Measurements from ENCODE around the gene CAPRIN1. TPM values are rescaled to one million over a fixed set of nuclear protein-coding genes. Genes with fewer than 3 reads are reported as not detected.
"Not testable (repeated sequence)": the region's sequence is repeated elsewhere in the genome, so short reads cannot be mapped to it uniquely, and the experiment has no call there.

The CAPRIN1 gene
- total RNA-seq, 2 experiments from 2014 or later, result 219 to 235 TPM

DNA sequence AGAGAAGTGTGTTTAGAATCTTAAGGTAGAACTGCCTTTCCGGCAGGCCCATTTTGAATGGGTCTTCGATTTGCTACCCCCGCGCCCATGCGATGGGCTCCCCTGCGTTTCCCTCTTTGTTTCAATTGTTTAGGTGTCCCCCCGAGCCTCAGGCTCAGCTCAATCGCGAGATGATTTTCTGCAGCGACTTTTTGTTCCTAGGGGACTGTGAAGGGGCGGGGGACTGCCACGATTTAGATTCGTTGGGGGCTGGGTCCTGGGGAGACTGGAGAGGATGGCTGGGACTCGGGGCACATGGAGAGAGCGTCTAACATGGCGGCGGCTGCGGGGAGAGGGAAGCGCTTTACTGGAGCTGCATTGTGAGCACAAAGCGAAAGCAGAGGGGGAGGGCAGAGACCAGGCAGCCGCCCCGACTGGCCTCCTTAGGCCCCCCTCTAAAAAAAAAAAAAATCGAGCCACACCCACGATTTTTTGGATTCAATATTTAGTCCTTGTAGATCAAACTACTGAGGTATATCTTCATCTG, 1.7 kb downstream of the CAPRIN1 start:
- ATAC-seq (peak; percentile 63), DNase-seq (peak; percentile 90)
- ChIA-PET POLR2A (interaction anchor here (0.8 to 2.6 kb wide), 4 partner anchors 9 to 52 kb away, joined by 3 to 14 read pairs (median 5); partner anchors contain the start of gene NAT10), CTCF (no interaction called here)
- H3K9me3 Mint-ChIP-seq (ENCODE audit: insufficient read depth), result no peaks in the 10 kb centered on the region
- peak overlapping the region; percentile 100 for H3K4me3 Mint-ChIP-seq
- peaks cover 29% of the 10 kb centered on the region for H3K36me3 Mint-ChIP-seq (ENCODE audit: low read depth)
- peak overlapping the region; percentile 99 for H3K27ac Mint-ChIP-seq
- no peaks in the 10 kb centered on the region for H3K27me3 Mint-ChIP-seq (ENCODE audit: low read depth)
- peaks cover 31% of the 10 kb centered on the region for H3K4me1 Mint-ChIP-seq (ENCODE audit: low read depth)

DNA sequence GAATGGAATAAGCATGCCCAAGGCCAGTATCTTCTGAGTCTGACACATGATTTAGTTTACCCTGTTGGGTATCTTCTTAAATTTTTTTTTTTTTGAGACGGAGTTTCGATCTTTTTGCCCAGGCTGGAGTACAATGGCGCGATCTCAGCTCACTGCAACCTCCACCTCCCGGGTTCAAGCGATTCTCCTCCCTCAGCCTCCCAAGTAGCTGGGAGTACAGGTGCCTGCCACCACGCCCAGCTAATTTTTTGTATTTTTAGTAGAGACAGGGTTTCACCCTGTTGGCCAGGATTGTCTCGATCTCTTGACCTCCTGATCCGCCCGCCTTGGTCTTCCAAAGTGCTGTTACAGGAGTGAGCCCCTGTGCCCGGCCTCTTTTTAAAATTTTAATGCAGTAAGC, 2.8 kb downstream of the CAPRIN1 start:
- Mint-ChIP-seq H3K4me3 (peak overlapping the region; percentile 100), H3K4me1 (ENCODE audit: low read depth) (peaks cover 41% of the 10 kb centered on the region), H3K36me3 (ENCODE audit: low read depth) (peaks cover 39% of the 10 kb centered on the region)
- ATAC-seq; H3K9me3 Mint-ChIP-seq (ENCODE audit: insufficient read depth); H3K27ac Mint-ChIP-seq; H3K27me3 Mint-ChIP-seq (ENCODE audit: low read depth); CTCF ChIA-PET; DNase-seq: not testable (repeated sequence)
- POLR2A ChIA-PET, result interaction anchor here (2.6 kb wide), 1 partner anchor 8 kb away, joined by 14 read pairs; no protein-coding TSS in a partner anchor

DNA sequence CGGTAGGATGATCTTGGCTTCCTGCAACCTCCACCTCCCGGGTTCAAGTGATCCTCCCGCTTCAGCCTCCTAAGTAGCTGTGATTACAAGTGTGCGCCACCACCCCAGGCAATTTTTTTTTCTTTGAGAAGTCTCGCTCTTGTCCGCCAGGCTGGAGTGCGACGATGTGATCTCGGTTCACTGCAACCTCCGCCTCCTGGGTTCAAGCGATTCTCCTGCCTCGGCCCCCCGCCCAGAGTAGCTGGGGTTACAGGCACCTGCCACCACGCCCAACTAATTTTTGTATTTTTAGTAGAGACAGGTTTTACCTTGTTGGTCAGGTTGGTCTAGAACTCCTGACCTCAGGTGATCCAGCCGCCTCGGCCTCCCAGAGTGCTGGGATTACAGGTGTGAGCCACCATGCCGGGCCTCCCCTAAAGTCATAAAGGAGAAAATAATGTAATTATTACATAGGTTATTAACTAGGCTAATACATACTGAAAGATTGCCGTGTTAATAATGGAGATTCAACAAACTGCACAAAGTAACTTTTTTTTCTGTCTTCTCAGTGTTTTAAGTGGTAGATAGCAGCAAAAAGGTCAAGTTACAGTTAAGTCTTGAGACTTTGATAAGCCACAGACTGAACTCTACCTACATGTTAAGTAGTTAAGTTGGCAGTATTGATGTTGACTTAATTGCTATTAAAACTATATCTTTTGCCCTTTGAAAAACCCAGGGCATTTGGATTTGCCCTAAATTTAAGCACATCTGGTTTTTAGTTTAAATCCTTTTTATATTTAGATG, 3.9 kb downstream of the CAPRIN1 start:
- Mint-ChIP-seq H3K27ac (no peak overlapping the region), H3K4me1 (ENCODE audit: low read depth) (peaks cover 43% of the 10 kb centered on the region), H3K27me3 (ENCODE audit: low read depth) (no peaks in the 10 kb centered on the region), H3K9me3 (ENCODE audit: insufficient read depth) (no peaks in the 10 kb centered on the region), H3K36me3 (ENCODE audit: low read depth) (peaks cover 43% of the 10 kb centered on the region), H3K4me3 (peak overlapping the region; percentile 31)
- CTCF ChIA-PET, result interaction anchor here (2.5 kb wide), 1 partner anchor 59 kb away, joined by 7 read pairs; no protein-coding TSS in a partner anchor
- POLR2A ChIA-PET, result interaction anchor here (0.7 to 1.2 kb wide), 2 partner anchors 19 to 41 kb away, joined by 3 read pairs; no protein-coding TSS in a partner anchor
- DNase-seq, result no peak
- no peak for ATAC-seq

DNA sequence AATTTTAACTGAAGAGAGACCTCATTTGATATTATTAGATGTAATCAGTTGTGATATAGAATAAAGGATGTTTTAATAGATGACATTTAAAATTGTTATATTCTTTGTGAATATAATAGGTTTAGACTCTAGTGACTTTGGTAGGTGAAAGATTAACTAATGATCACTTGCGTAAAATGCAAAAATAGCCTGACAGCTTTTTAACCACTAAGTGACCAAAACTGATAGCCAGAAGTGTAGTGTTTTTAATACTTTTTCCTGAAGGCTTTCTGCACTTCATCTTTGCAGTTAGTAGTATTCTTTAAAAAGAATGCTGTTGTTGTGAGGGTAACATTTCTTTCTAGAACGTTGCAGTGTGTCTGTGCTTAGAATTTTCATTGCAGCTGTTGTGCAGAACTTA, 5.1 kb downstream of the CAPRIN1 start:
- ATAC-seq, result no peak
- DNase-seq, result no peak
- Mint-ChIP-seq H3K27me3 (ENCODE audit: low read depth) (no peaks in the 10 kb centered on the region), H3K36me3 (ENCODE audit: low read depth) (peaks cover 45% of the 10 kb centered on the region), H3K9me3 (ENCODE audit: insufficient read depth) (no peaks in the 10 kb centered on the region), H3K4me3 (no peak overlapping the region), H3K4me1 (ENCODE audit: low read depth) (peaks cover 41% of the 10 kb centered on the region), H3K27ac (no peak overlapping the region)
- ChIA-PET CTCF (interaction anchor here (1.8 to 2.5 kb wide), 3 partner anchors 58 to 69 kb away, joined by 3 to 7 read pairs (median 5); no protein-coding TSS in a partner anchor), POLR2A (interaction anchor here (1.1 to 1.2 kb wide), 2 partner anchors 39 to 49 kb away, joined by 3 to 4 read pairs; partner anchors contain the start of gene NAT10)

DNA sequence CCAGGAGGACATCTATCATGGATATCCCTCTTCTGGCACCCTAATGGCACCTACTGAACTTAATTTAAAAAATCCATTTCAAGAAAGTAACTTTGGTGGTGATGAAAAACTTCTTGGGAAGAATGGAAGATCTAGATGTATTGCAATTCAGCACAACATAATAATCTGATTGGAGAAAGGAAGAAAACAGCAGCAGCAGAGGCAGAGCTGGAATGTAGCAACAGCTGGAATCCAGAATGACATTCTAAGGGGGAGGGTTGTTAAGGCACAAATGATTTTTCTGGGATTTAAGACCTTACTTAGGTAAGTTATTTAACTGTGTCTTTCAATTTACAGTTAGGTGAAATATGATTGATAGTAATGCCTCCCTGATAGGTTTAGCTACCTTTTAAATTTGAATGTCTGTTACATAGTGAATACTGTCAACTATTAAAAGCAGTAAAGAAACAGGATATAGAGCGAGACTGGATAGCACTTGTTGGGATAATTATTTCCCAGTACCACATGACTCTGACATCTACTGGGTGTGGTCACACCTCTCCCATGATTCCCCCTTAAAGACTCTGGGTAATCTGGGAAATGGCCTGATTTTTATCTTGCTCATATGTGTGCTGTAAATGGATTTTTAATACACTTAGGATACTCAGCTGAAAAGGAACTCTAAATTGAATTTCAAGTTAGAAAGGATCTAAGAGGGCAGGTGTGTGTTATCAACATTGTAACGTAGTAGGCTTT, 11.7 kb downstream of the CAPRIN1 start:
- ChIA-PET POLR2A (interaction anchor here (4.0 kb wide), 1 partner anchor 10 kb away, joined by 14 read pairs; no protein-coding TSS in a partner anchor), CTCF (interaction anchor here (0.6 to 1.1 kb wide), 3 partner anchors 8 to 67 kb away, joined by 3 to 4 read pairs (median 3); no protein-coding TSS in a partner anchor)
- Mint-ChIP-seq H3K4me1 (ENCODE audit: low read depth) (peaks cover 53% of the 10 kb centered on the region), H3K9me3 (ENCODE audit: insufficient read depth) (no peaks in the 10 kb centered on the region), H3K27me3 (ENCODE audit: low read depth) (no peaks in the 10 kb centered on the region), H3K27ac (peak overlapping the region; percentile 44), H3K36me3 (ENCODE audit: low read depth) (peaks cover 50% of the 10 kb centered on the region), H3K4me3 (no peak overlapping the region)
- DNase-seq (no peak), ATAC-seq (no peak)

DNA sequence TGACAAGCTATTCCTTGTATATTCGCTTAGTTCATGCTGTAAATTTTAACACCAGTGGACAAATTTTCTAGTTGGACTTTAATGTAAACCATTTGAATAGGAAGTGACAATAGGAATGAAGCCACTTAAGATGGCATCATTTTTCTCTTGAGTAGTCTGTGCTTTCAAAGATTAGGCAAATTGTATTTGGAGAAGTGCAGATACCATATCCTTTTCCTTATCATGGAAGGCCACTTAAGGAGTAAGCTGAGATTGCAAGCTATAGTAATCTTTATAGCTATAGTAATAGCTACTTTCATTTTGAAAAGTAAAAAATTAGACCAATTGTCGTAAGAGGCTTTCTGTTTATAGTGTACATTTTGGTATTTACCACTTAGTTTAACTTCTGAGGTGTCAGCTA, 12.8 kb downstream of the CAPRIN1 start:
- Mint-ChIP-seq H3K9me3 (ENCODE audit: insufficient read depth) (no peaks in the 10 kb centered on the region), H3K27me3 (ENCODE audit: low read depth) (no peaks in the 10 kb centered on the region), H3K4me1 (ENCODE audit: low read depth) (peaks cover 43% of the 10 kb centered on the region), H3K27ac (no peak overlapping the region), H3K36me3 (ENCODE audit: low read depth) (peaks cover 40% of the 10 kb centered on the region), H3K4me3 (no peak overlapping the region)
- ATAC-seq (no peak), DNase-seq (no peak)
- ChIA-PET CTCF (no interaction called here), POLR2A (interaction anchor here (4.0 kb wide), 1 partner anchor 11 kb away, joined by 14 read pairs; no protein-coding TSS in a partner anchor)

DNA sequence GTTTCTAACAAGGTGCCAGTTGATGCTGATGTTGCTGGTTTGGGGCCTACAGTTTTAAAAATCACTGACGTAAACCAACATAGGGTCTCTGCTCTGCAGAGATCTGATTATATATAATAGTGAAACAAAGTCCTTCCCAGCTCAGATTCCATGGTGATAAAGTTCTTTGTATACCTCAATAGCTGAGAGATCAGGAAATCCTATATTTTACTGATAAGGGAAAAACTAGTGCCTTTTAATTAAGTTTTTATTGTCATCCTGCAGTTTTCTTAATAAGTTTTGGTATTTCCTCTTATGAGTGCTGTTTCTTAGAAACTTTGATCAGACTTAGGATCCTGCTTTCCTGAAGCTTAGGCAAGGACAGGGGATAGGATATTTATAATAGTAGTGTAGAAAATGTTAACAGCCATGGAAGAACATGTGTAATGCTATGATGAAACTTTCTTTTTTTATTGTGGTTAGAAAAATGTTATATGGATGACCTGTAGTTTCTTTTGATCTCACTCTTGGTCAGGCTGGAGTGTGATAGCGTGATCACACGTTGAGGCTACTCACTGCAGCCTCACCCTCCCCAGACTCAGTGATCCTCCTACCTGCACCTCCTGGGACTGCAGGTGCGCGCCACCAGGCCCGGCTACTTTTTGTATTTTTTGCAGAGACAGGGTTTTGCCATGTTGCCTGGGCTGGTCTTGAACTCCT, 14.1 kb downstream of the CAPRIN1 start:
- ChIA-PET CTCF (interaction anchor here (1.3 kb wide), 1 partner anchor 10 kb away, joined by 4 read pairs; no protein-coding TSS in a partner anchor), POLR2A (no interaction called here)
- H3K27me3 Mint-ChIP-seq (ENCODE audit: low read depth), result no peaks in the 10 kb centered on the region
- H3K4me3 Mint-ChIP-seq, result no peak overlapping the region
- H3K9me3 Mint-ChIP-seq (ENCODE audit: insufficient read depth), result no peaks in the 10 kb centered on the region
- no peak overlapping the region for H3K27ac Mint-ChIP-seq
- ATAC-seq, result no peak
- H3K4me1 Mint-ChIP-seq (ENCODE audit: low read depth), result peaks cover 42% of the 10 kb centered on the region
- H3K36me3 Mint-ChIP-seq (ENCODE audit: low read depth), result peaks cover 41% of the 10 kb centered on the region
- no peak for DNase-seq

DNA sequence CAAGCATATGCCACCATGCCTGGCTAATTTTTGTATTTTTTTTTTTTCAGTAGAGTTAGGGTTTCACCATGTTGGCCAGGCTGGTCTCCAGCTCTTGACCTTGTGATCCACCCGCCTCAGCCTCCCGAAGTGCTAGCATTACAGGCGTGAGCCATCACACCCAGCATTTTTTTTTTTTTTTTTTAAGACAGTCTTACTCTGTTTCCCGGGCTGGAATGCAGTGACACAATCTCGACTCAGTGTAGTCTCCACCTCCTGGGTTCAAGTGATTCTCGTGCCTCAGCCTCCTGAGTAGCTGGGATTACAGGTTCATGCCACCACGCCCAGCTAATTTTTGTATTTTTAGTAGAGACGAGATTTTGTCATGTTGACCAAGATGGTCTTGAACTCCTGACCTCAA, 15.2 kb downstream of the CAPRIN1 start:
- Mint-ChIP-seq H3K4me1 (ENCODE audit: low read depth) (peaks cover 45% of the 10 kb centered on the region), H3K36me3 (ENCODE audit: low read depth) (peaks cover 49% of the 10 kb centered on the region)
- H3K9me3 Mint-ChIP-seq (ENCODE audit: insufficient read depth); POLR2A ChIA-PET; DNase-seq; H3K27ac Mint-ChIP-seq; ATAC-seq; H3K4me3 Mint-ChIP-seq; H3K27me3 Mint-ChIP-seq (ENCODE audit: low read depth): not testable (repeated sequence)
- CTCF ChIA-PET, result interaction anchor here (1.3 kb wide), 1 partner anchor 9 kb away, joined by 4 read pairs; no protein-coding TSS in a partner anchor

DNA sequence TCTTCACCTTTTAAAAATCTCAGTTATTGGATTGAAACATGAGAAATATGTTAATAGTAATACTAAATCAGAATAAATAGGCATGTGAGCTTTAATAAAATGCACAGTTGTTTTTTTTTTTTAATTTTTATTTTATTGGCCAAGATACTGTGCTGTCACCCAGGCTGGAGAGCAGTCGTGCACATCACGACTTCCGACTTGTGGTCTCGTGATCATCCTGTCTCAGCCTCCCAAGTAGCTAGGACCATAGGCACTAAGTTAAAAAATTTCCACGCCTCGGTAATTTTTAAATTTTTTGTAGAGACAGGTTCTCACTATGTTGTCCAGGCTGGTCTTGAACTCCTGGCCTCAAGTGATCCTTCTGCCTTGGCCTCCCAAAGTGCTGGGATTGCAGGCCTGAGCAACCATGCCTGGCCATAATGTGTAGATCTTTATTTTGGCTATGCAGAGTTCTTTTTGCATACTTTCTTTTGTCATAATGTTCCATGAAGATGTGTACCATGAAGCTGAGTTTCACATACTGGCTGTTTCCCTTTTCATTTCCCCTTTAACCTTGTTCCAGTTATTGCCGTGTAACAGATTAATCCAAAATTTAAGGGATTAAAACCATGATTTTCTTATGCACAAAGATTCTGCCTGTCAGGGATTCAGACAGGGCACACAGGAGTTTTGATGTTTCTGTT, 16.0 kb downstream of the CAPRIN1 start:
- ATAC-seq, result no peak
- Mint-ChIP-seq H3K4me3 (no peak overlapping the region), H3K27ac (peak overlapping the region; percentile 52), H3K4me1 (ENCODE audit: low read depth) (peaks cover 42% of the 10 kb centered on the region), H3K9me3 (ENCODE audit: insufficient read depth) (no peaks in the 10 kb centered on the region), H3K27me3 (ENCODE audit: low read depth) (no peaks in the 10 kb centered on the region), H3K36me3 (ENCODE audit: low read depth) (peaks cover 50% of the 10 kb centered on the region)
- ChIA-PET POLR2A (no interaction called here), CTCF (interaction anchor here (0.6 to 0.8 kb wide), 2 partner anchors 31 to 71 kb away, joined by 3 read pairs; no protein-coding TSS in a partner anchor)
- DNase-seq, result no peak

DNA sequence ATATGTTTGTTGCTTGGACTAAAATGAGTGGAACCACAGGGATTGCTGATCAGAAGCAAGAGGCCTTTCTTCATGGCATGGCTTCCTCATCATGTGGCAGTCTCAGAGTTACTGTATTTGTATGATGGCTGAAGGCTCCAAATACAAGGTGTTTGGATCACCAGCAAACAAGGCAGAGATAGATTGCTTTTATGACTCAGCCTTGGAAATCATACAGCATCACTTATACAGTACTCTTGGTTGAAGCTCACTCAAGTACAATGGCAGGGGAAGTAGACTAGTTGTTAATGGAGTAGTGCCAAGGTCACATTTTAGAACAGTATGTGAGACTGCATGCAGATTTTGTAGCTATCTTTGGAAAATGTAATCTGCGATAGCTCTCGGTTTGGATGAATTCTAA, 16.6 kb downstream of the CAPRIN1 start:
- H3K27ac Mint-ChIP-seq, result peak overlapping the region; percentile 2
- no peak overlapping the region for H3K4me3 Mint-ChIP-seq
- H3K27me3 Mint-ChIP-seq (ENCODE audit: low read depth), result no peaks in the 10 kb centered on the region
- POLR2A ChIA-PET, result no interaction called here
- H3K4me1 Mint-ChIP-seq (ENCODE audit: low read depth), result peaks cover 39% of the 10 kb centered on the region
- DNase-seq (no peak), ATAC-seq (no peak)
- CTCF ChIA-PET, result interaction anchor here (0.6 to 0.8 kb wide), 2 partner anchors 30 to 71 kb away, joined by 3 read pairs; no protein-coding TSS in a partner anchor
- H3K36me3 Mint-ChIP-seq (ENCODE audit: low read depth), result peaks cover 50% of the 10 kb centered on the region
- H3K9me3 Mint-ChIP-seq (ENCODE audit: insufficient read depth), result no peaks in the 10 kb centered on the region
